Natural killer cell (primary cell): ENCODE measurements around the gene ZNF160. TPM values are rescaled to one million over a fixed set of nuclear protein-coding genes. Genes with fewer than 3 reads are reported as not detected.

Experiments used
- ATAC-seq, 3 donors: fragments of 150-1000 bp in 2 of 3; fragments of 200-7000 bp in 1 of 3; cut with Tn5 transposase; 1 replicate in 1 of 3; 2 replicates in 2 of 3; pipeline ENCODE4 v1.10.0; 2021; ENCODE audit warnings: mild to moderate bottlenecking in 2 of 3, moderate library complexity in 2 of 3
- DNase-seq, 2 donors: peaks; one replicate each; pipeline versions ENCODE4 v3.0.0 to v3.0.0-alpha.2; 2013 to 2021; ENCODE audit warnings: mixed read lengths in 1 of 2
- H3K27ac ChIP-seq: one replicate; pipeline ENCODE4 v1.5.1; 2013; ENCODE audit warnings: mild to moderate bottlenecking, low read length
- H3K27me3 ChIP-seq: one replicate; pipeline ENCODE4 v1.6.1; 2013; ENCODE audit warnings: low read length; ENCODE audit not compliant: control insufficient read depth, insufficient read depth
- H3K36me3 ChIP-seq: one replicate; pipeline ENCODE4 v1.6.1; 2013; ENCODE audit warnings: low read length; ENCODE audit not compliant: control insufficient read depth, insufficient read depth
- H3K4me1 ChIP-seq: one replicate; pipeline ENCODE4 v1.6.1; 2013; ENCODE audit warnings: low read length; ENCODE audit not compliant: control insufficient read depth, insufficient read depth
- H3K4me3 ChIP-seq: one replicate; pipeline ENCODE4 v1.5.1; 2013; ENCODE audit warnings: low read length
- H3K9me3 ChIP-seq: one replicate; pipeline ENCODE4 v1.6.1; 2013; ENCODE audit warnings: low read length; ENCODE audit not compliant: control insufficient read depth, insufficient read depth
- H3K27ac Mint-ChIP-seq, 2 donors: one replicate each; pipeline ENCODE4 v1.8.0; 2022; ENCODE audit warnings: mild to moderate bottlenecking in 2 of 2, mixed read lengths in 2 of 2, moderate library complexity in 1 of 2
- H3K27me3 Mint-ChIP-seq, 2 donors: one replicate each; pipeline ENCODE4 v1.8.0; 2022; ENCODE audit warnings: low read depth in 2 of 2, mixed read lengths in 2 of 2
- H3K36me3 Mint-ChIP-seq: one replicate; pipeline ENCODE4 v1.8.0; 2022; ENCODE audit warnings: mixed read lengths
- H3K4me1 Mint-ChIP-seq, 2 donors: one replicate each; pipeline ENCODE4 v1.8.0; 2022; ENCODE audit warnings: mixed read lengths in 2 of 2
- H3K4me3 Mint-ChIP-seq: one replicate; pipeline ENCODE4 v1.8.0; 2022; ENCODE audit warnings: mild to moderate bottlenecking, moderate library complexity, mixed read lengths
- H3K9me3 Mint-ChIP-seq, 2 donors: one replicate each; pipeline ENCODE4 v1.8.0; 2022; ENCODE audit warnings: mixed read lengths in 2 of 2
- WGBS: methylation state at CpG from one replicate; pipeline ENCODE4 v1.1.7; 2013; ENCODE audit warnings: missing lambda C conversion rate; ENCODE audit not compliant: insufficient coverage; 5-methylcytosine and 5-hydroxymethylcytosine counted together
- intact Hi-C: fragments of 100-400 bp; cut with micrococcal nuclease; formaldehyde crosslinking; loops from one replicate; pipeline ENCODE4 v1.14.2; 2022
- total RNA-seq, 4 donors: library from RNA; stranded (reverse); fragments of 120-200 nt in 1 of 4; gene quantifications; one replicate each; pipeline versions ENCODE4 v1.2.3 to v1.2.4, GENCODE V29; 2013 to 2022
- TF ChIP-seq, protein P1 (sequence below): fragments of 200-600 bp; IDR thresholded peaks from one replicate; pipeline ENCODE4 v1.8.0; 2022; ENCODE audit warnings: antibody characterized with exemption

The ZNF160 gene
- 10 to 100 TPM; 43.9 to 54.9 (median 54.7) TPM for total RNA-seq
- 52.5 TPM for total RNA-seq (2013)

- WGBS: 1% methylated on average over 67 of the region's 67 CpGs
- no peaks in the 10 kb centered on the region for H3K27me3 ChIP-seq
- H3K9me3 ChIP-seq: peaks cover 3% of the 10 kb centered on the region
- H3K27ac ChIP-seq: peak within 1 kb of the TSS; percentile 94
- Mint-ChIP-seq H3K4me1 (peaks cover 28 to 35% of the 10 kb centered on the region in 2 donors), H3K9me3 (no peaks in the 10 kb centered on the region), H3K27ac (peak within 1 kb of the TSS; percentile 86 to 90), H3K27me3 (no peaks in the 10 kb centered on the region), H3K36me3 (no peaks in the 10 kb centered on the region), H3K4me3 (peak within 1 kb of the TSS; percentile 87)
- DNase-seq (peak; percentile 96 to 98), ATAC-seq (peak; percentile 93 to 98 (median 93))
- intact Hi-C loops: loop anchor here (2.0 to 5.0 kb wide), 3 partner anchors 55 to 141 kb away; partner anchors contain the start of genes ZNF347 and ZNF816
- TF ChIP-seq, protein P1, sequence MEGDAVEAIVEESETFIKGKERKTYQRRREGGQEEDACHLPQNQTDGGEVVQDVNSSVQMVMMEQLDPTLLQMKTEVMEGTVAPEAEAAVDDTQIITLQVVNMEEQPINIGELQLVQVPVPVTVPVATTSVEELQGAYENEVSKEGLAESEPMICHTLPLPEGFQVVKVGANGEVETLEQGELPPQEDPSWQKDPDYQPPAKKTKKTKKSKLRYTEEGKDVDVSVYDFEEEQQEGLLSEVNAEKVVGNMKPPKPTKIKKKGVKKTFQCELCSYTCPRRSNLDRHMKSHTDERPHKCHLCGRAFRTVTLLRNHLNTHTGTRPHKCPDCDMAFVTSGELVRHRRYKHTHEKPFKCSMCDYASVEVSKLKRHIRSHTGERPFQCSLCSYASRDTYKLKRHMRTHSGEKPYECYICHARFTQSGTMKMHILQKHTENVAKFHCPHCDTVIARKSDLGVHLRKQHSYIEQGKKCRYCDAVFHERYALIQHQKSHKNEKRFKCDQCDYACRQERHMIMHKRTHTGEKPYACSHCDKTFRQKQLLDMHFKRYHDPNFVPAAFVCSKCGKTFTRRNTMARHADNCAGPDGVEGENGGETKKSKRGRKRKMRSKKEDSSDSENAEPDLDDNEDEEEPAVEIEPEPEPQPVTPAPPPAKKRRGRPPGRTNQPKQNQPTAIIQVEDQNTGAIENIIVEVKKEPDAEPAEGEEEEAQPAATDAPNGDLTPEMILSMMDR: no peak
- peaks cover 20% of the 10 kb centered on the region for H3K4me1 ChIP-seq
- H3K36me3 ChIP-seq: peaks cover 4% of the 10 kb centered on the region
- H3K4me3 ChIP-seq: peak within 1 kb of the TSS; percentile 81
Measured at GRCh38 chr19:53103234-53104203, at the start of gene ZNF160. TSS of gene ZNF160 (minus strand) at chr19:53103422. CDS start at chr19:53086276, 17,146 bp downstream.

DNA sequence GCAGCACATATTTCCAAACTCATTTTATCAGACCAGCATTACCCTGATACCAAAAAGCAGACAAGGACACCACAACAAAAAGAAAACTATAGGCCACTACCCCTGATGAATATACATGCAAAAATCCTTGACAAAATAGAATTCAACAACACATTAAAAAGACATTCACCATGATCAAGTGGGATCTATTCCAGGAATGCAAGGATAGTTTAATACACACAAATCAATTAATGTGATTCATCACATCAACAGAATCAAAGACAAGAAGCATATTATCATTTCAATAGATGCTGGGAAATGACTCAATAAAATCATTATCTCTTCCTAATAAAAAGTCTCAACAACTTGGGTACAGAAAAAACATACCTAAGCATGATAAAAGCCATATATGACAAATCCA lies 44.4 kb upstream of the ZNF160 start:
- Mint-ChIP-seq H3K27me3 (no peaks in the 10 kb centered on the region), H3K36me3 (peaks cover 57% of the 10 kb centered on the region), H3K4me1 (no peaks in the 10 kb centered on the region), H3K27ac (no peak overlapping the region), H3K9me3 (peaks cover 11 to 21% of the 10 kb centered on the region in 2 donors), H3K4me3 (no peak overlapping the region)
- Histone ChIP-seq H3K9me3 (peaks cover 50% of the 10 kb centered on the region), H3K27ac (no peak overlapping the region), H3K27me3 (no peaks in the 10 kb centered on the region), H3K36me3 (peaks cover 27% of the 10 kb centered on the region), H3K4me1 (no peaks in the 10 kb centered on the region), H3K4me3 (no peak overlapping the region)
- intact Hi-C loops: no loop called here
- ATAC-seq (no peak), DNase-seq (no peak)
- TF ChIP-seq, protein P1: no peak

- H3K27me3 Mint-ChIP-seq: no peaks in the 10 kb centered on the region
- DNase-seq: no peak
- Histone ChIP-seq H3K27ac (no peak overlapping the region), H3K36me3 (peaks cover 13% of the 10 kb centered on the region), H3K27me3 (no peaks in the 10 kb centered on the region), H3K4me1 (no peaks in the 10 kb centered on the region), H3K9me3 (peaks cover 65% of the 10 kb centered on the region), H3K4me3 (no peak overlapping the region)
- peaks cover 8 to 25% of the 10 kb centered on the region in 2 donors for H3K9me3 Mint-ChIP-seq
- TF ChIP-seq, protein P1: no peak
- no peak overlapping the region for H3K27ac Mint-ChIP-seq
- no peak for ATAC-seq
- WGBS: 96% methylated on average over 4 of the region's 4 CpGs
- no peaks in the 10 kb centered on the region for H3K4me1 Mint-ChIP-seq
- peaks cover 66% of the 10 kb centered on the region for H3K36me3 Mint-ChIP-seq
- H3K4me3 Mint-ChIP-seq: no peak overlapping the region
- intact Hi-C loops: no loop called here
Measured at GRCh38 chr19:53140351-53140750, 37.1 kb upstream of the ZNF160 start.
